D721Med (cell line): ENCODE data around the gene TNNI3.
"Not testable (repeated sequence)": the region's sequence is repeated elsewhere in the genome, so short reads cannot be mapped to it uniquely, and the experiment has no call there.

Experiments used
- DNase-seq: peaks from one replicate; pipeline ENCODE4 v3.0.0; 2011; ENCODE audit warnings: low spot score; ENCODE audit not compliant: insufficient read length
- FAIRE-seq: peaks from 2 replicates; lab custom pipeline; 2011; peaks lifted over from hg19 to GRCh38; lab: Jason Lieb, UNC
- CTCF ChIP-seq: IDR thresholded peaks from 2 replicates; pipeline ENCODE4 v1.5.1; 2012; ENCODE audit warnings: mild to moderate bottlenecking, control low read depth; ENCODE audit not compliant: insufficient read depth; ENCODE audit errors: missing control alignments

TNNI3 gene

GRCh38 chr19:55157064-55157908 is at the start of gene TNNI3:
TNNI3 (minus strand) TSS chr19:55157732; CDS start chr19:55157589, 143 bp downstream.
- FAIRE-seq (no peak), DNase-seq (no peak)
- TF ChIP-seq CTCF = no peak

- FAIRE-seq (no peak), DNase-seq (no peak)
Measured at GRCh38 chr19:55206664-55207500, 49.4 kb upstream of the TNNI3 start.

DNA sequence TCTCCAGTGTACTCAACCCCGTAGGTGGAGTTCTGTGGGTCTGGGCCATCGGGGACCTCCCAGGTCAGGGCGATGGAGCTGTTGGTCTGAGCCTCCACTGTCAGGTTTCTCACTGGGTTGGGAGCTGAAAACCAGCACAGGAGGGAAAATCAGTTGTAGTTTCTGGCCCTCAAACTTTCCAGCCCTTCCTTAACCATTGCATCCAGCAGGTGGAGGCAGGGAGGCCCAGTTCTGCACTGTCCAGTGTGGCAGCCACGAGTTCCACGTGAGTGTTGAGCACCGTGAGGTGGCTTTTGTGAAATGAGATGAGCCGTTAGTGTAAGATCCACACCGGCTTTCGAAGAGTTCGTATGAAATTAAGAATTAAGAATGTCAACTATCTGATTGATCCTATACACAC is 44.7 kb upstream of the TNNI3 start:
- not testable (repeated sequence) for FAIRE-seq, DNase-seq

More at GRCh38 chr19:55206664-55207500, 49.4 kb upstream of the TNNI3 start:
- TF ChIP-seq CTCF = no peak

GRCh38 chr19:55199620-55200204 is 42.2 kb upstream of the TNNI3 start:
- DNase-seq (no peak), FAIRE-seq (no peak)
- no peak for TF ChIP-seq CTCF

DNA sequence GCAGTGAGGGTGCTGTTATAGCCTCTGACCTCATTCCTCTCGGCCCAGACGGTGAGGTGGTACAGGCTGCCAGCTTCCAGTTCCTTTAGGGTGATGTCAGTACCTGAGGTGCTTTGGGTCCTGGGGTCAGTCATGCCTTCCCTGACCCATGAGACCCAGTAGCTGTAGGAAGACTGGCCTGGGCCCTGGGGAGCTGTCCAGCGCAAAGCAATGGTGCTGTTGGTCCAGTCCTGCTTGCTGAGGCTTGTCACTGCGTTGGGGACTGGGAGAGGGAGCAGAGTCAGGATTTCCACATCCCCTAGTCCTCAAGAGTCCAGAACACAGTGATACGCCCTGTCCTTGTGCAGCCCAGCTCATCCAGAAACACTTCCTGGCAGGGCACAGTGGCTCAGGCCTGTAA is 41.1 kb upstream of the TNNI3 start:
- DNase-seq = no peak
- FAIRE-seq = no peak

GRCh38 chr19:55197528-55197927 is 40.0 kb upstream of the TNNI3 start:
- no peak for DNase-seq
- no peak for FAIRE-seq
- no peak for TF ChIP-seq CTCF

More for the DNA sequence above, 41.1 kb upstream of the TNNI3 start:
- TF ChIP-seq CTCF = no peak

DNA sequence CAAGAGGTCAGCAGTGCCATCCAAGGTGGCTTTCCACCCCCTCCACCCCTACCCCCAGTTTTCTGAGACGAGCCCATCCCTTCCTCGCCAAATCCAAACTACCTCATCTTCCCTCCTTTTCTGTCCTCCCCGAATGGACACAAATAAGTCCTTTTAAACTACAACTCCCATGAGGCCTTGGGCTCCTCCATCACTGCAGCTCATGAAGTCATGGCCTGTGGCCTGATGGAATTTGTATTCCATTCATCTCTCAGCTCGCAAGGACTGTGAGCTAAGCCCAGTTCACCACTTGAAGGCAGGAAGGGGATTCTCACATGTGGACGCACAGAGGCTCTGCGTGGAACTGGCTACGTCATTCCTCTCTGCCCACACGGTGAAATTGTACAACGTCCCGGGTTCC is 39.3 kb upstream of the TNNI3 start:
- no peak for DNase-seq
- FAIRE-seq = no peak
- no peak for TF ChIP-seq CTCF
